Vagina (tissue), 2 donors: ENCODE measurements around the gene ZDBF2.

ENCODE experiments used
- CTCF ChIP-seq, 3 experiments: fragments of 450-650 bp in 2 of 3; fragments of 200-600 bp in 1 of 3; sonication (generic) in 1 of 3; IDR thresholded peaks; one replicate each; pipeline ENCODE4 v1.5.1; 2017 to 2019; ENCODE audit warnings: antibody characterized with exemption in 3 of 3, mild to moderate bottlenecking in 2 of 3, moderate library complexity in 2 of 3
- POLR2A ChIP-seq, 2 donors: fragments of 450-650 bp; IDR thresholded peaks; one replicate each; pipeline ENCODE4 v1.6.1; 2017; ENCODE audit warnings: antibody characterized with exemption in 2 of 2, mild to moderate bottlenecking in 2 of 2, moderate library complexity in 2 of 2
- POLR2AphosphoS5 ChIP-seq, 2 donors: sonication (generic); formaldehyde crosslinking; IDR thresholded peaks; one replicate each; pipeline ENCODE4 v1.9.0; 2017; ENCODE audit warnings: antibody characterized with exemption in 2 of 2, mild to moderate bottlenecking in 2 of 2, low read depth in 1 of 2; ENCODE audit not compliant: insufficient read depth in 1 of 2

- no peak for TF ChIP-seq CTCF (IDR thresholded peaks at IDR 0.05)
- no peak for TF ChIP-seq POLR2A (IDR thresholded peaks at IDR 0.05)
- TF ChIP-seq POLR2AphosphoS5 (IDR thresholded peaks at IDR 0.05; ENCODE audit: insufficient read depth in 1 of 2, low read depth in 1 of 2) = no peak
These were observed 71.1 kb downstream of the ZDBF2 start for GRCh38 chr2:206345606-206346005.
